K562 (cell line): Measurements from ENCODE around the gene HDLBP. TPM values are rescaled to one million over a fixed set of nuclear protein-coding genes. Genes with fewer than 3 reads are reported as not detected.

ENCODE experiments used
- AFF4 ChIP-seq: sonication (generic); formaldehyde crosslinking; IDR thresholded peaks from 2 replicates; pipeline ENCODE4 v1.8.0; 2023; ENCODE audit warnings: mild to moderate bottlenecking, missing genetic modification reagents
- BCOR ChIP-seq: fragments of 450-650 bp; IDR thresholded peaks from 2 replicates; pipeline ENCODE4 v1.6.1; 2016
- FIP1L1 ChIP-seq: fragments of 200-400 bp; formaldehyde crosslinking; IDR thresholded peaks from 2 replicates; pipeline ENCODE4 v1.6.1; 2018; ENCODE audit warnings: mild to moderate bottlenecking, low read depth, low read length; ENCODE audit not compliant: poor library complexity, severe bottlenecking
- HDAC1 ChIP-seq, 2 experiments: fragments of 450-650 bp; IDR thresholded peaks; 2 replicates each; pipeline ENCODE4 v1.6.1; 2016 to 2017; ENCODE audit warnings: inconsistent platforms in 1 of 2, mild to moderate bottlenecking in 1 of 2, moderate library complexity in 1 of 2
- KAT7 ChIP-seq: sonication (generic); formaldehyde crosslinking; IDR thresholded peaks from 2 replicates; pipeline ENCODE4 v1.8.0; 2022; ENCODE audit warnings: missing genetic modification reagents, mild to moderate bottlenecking, borderline replicate concordance
- NR2C1 ChIP-seq, 2 experiments: fragments of 450-650 bp; IDR thresholded peaks; 2 replicates each; pipeline ENCODE4 v1.6.1; 2017; ENCODE audit warnings: mild to moderate bottlenecking in 2 of 2, antibody characterized with exemption in 1 of 2, inconsistent platforms in 1 of 2, missing compliant biosample characterization in 1 of 2, missing genetic modification characterization in 1 of 2
- RBBP5 ChIP-seq: fragments of 200-600 bp; sonication (generic); IDR thresholded peaks from 2 replicates; pipeline ENCODE4 v1.6.1; 2012; ENCODE audit warnings: borderline replicate concordance, mild to moderate bottlenecking, low read length, control low read depth, inconsistent platforms; ENCODE audit not compliant: insufficient read depth, poor library complexity, severe bottlenecking
- SOX6 ChIP-seq: fragments of 450-650 bp; IDR thresholded peaks from 2 replicates; pipeline ENCODE4 v1.6.1; 2014; ENCODE audit warnings: mild to moderate bottlenecking
- ZBED1 ChIP-seq: IDR thresholded peaks from 2 replicates; pipeline ENCODE4 v1.6.1; 2014
- polyA plus RNA-seq, 8 experiments: library from polyadenylated mRNA; depleted of rRNA in 4 of 8; stranded (reverse) in 5 of 8; unstranded in 3 of 8; fragments of >200 nt; fragmentation: Nextera tagmentation in 2 of 8; fragmentation: Illumina TruSeq in 1 of 8; extraction: Ambion mirVana in 2 of 8; extraction: Trizol in 1 of 8; gene quantifications; 2 replicates each; pipeline versions ENCODE4 v1.2.1 to v1.2.3, GENCODE V29; 2011 to 2014; ENCODE audit warnings: inconsistent platforms in 1 of 8, missing spikeins in 1 of 8
- total RNA-seq, 7 experiments: library from RNA; depleted of rRNA in 6 of 7; stranded (reverse); fragments of >200 nt in 6 of 7; fragmentation: Illumina TruSeq in 2 of 7; extraction: Trizol in 2 of 7; gene quantifications; 2 replicates each; pipeline versions ENCODE4 v1.2.1 to v1.2.3, GENCODE V29; 2011 to 2021; ENCODE audit warnings: low replicate concordance in 1 of 7

The HDLBP gene
- total and polyA plus RNA-seq, 9 of the 15 experiments (the other 6 are each of a cell fraction or from before 2014, with no cell fraction given) = 24.4 to 378 (median 146) TPM

DNA sequence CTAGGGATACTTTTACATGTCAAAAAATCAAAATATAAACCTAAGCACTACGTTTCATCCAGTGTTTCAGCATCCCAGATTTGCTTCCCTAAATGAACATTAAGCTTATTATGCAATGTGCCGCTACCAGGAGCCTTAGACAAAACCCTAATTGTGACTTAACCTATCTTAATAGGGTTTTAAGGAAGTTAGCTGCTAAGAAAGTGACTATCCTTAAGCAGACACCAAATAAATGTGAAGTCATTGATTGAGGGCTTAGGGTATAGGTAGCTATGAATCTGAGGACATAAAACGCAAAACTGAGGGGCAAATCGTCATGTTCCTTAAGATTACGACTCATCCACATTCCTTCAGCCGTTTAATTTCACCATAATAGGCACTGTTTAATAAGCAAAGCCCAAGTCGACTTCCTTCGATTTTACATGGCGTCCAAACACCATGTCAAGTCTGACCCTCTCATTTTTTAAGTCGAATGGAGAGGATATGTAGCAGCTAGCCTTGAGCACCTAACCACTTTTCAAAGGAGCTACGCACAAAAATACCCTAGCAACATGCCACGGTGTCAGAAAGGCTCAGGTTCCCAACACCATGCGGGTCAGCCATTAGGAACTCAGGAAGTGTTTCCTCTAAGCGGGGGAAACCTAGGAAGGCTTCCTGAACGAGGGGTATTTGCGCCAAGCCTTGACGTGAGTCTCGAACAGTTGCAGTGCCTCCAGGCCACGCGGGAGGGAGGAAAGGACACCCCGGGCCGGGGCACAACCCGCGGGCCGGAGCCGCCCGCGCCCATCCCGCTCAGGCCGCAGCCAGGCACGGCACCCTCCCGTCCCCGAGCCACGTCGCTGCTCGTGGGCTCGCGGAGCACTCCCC is 1.0 kb downstream of the HDLBP start (continued):
- TF ChIP-seq HDAC1 (IDR thresholded peaks at IDR 0.05) = peak in 1 of 2 experiments; percentile 45; a peak in 1 of 4 replicates
- TF ChIP-seq SOX6 = peak; percentile 15; the same call in 1 of the 2 replicates
- TF ChIP-seq KAT7 = peak; percentile 46; the same call in 1 of the 2 replicates
- no peak for TF ChIP-seq NR2C1 (IDR thresholded peaks at IDR 0.05)
- TF ChIP-seq NR2C1 (tag; IDR thresholded peaks at IDR 0.05) = 0 out of 2 replicates have a peak, but pooled peaks have one; percentile 14
- TF ChIP-seq FIP1L1 = no peak
- TF ChIP-seq BCOR = peak; percentile 17; the same call in 1 of the 2 replicates
- TF ChIP-seq RBBP5 = no peak
- peak; percentile 45; the same call in 1 of the 2 replicates for TF ChIP-seq AFF4 (CRISPR knock-in tag)
- TF ChIP-seq ZBED1 = no peak
